Mesenchymal stem cell (in vitro differentiated cells and primary cell): ENCODE measurements around the gene OGFOD2.
A peak's percentile ranks its signal among the peaks of the same experiment; 100 is the strongest.

Experiments
- DNase-seq: peaks from one replicate; pipeline ENCODE4 v3.0.0-alpha.2; 2013
- H2AFZ ChIP-seq: one replicate; pipeline ENCODE4 v1.6.1; 2013; ENCODE audit warnings: low read depth, mild to moderate bottlenecking, control low read depth, inconsistent platforms, low read length, moderate library complexity
- H2AK5ac ChIP-seq: 2 replicates; pipeline ENCODE4 v1.6.1; 2013; ENCODE audit warnings: low read length, moderate library complexity, mild to moderate bottlenecking, inconsistent platforms; ENCODE audit not compliant: severe bottlenecking
- H2BK120ac ChIP-seq: one replicate; pipeline ENCODE4 v1.6.1; 2013; ENCODE audit warnings: low read depth, mild to moderate bottlenecking, inconsistent platforms, low read length, moderate library complexity
- H2BK12ac ChIP-seq, 2 experiments: one replicate each; pipeline ENCODE4 v1.6.1; 2013; ENCODE audit warnings: inconsistent platforms in 2 of 2, low read length in 2 of 2, mild to moderate bottlenecking in 2 of 2, moderate library complexity in 2 of 2, control low read depth in 1 of 2
- H2BK15ac ChIP-seq: one replicate; pipeline ENCODE4 v1.6.1; 2013; ENCODE audit warnings: mild to moderate bottlenecking, low read depth, inconsistent platforms; ENCODE audit not compliant: poor library complexity, severe bottlenecking
- H2BK5ac ChIP-seq: 2 replicates; pipeline ENCODE4 v1.6.1; 2013; ENCODE audit warnings: low read depth, mild to moderate bottlenecking, low read length, control low read depth, inconsistent platforms; ENCODE audit not compliant: poor library complexity, severe bottlenecking
- H3K14ac ChIP-seq, 2 experiments: one replicate each; pipeline ENCODE4 v1.6.1; 2013; ENCODE audit warnings: inconsistent platforms in 2 of 2, low read length in 2 of 2, control low read depth in 1 of 2, mild to moderate bottlenecking in 1 of 2, moderate library complexity in 1 of 2
- H3K18ac ChIP-seq, 2 experiments: one replicate each; pipeline ENCODE4 v1.6.1; 2013; ENCODE audit warnings: inconsistent platforms in 2 of 2, low read length in 2 of 2, control low read depth in 1 of 2, low read depth in 1 of 2, mild to moderate bottlenecking in 1 of 2
- H3K23ac ChIP-seq, 2 experiments: one replicate each; pipeline ENCODE4 v1.6.1; 2013; ENCODE audit warnings: inconsistent platforms in 2 of 2, low read length in 2 of 2, mild to moderate bottlenecking in 2 of 2, moderate library complexity in 2 of 2, control low read depth in 1 of 2
- H3K27ac ChIP-seq: 2 replicates; pipeline ENCODE4 v1.5.1; 2013; ENCODE audit warnings: mild to moderate bottlenecking, moderate library complexity, low read length, control low read depth, inconsistent platforms; ENCODE audit not compliant: poor library complexity, severe bottlenecking
- H3K27me3 ChIP-seq, 2 experiments: 2 replicates each; pipeline versions ENCODE4 v1.6.1 to v1.7.0; 2013; ENCODE audit warnings: low read length in 2 of 2, mild to moderate bottlenecking in 2 of 2, moderate library complexity in 2 of 2, control low read depth in 1 of 2, inconsistent platforms in 1 of 2; ENCODE audit not compliant: control insufficient read depth in 1 of 2, insufficient read depth in 1 of 2
- H3K36me3 ChIP-seq, 2 experiments: 2 replicates each; pipeline versions ENCODE4 v1.6.1 to v1.7.0; 2013; ENCODE audit warnings: low read length in 2 of 2, control low read depth in 1 of 2, inconsistent platforms in 1 of 2, low read depth in 1 of 2, mild to moderate bottlenecking in 1 of 2; ENCODE audit not compliant: insufficient read depth in 2 of 2, control insufficient read depth in 1 of 2
- H3K4ac ChIP-seq, 2 experiments: one replicate each; pipeline ENCODE4 v1.6.1; 2013; ENCODE audit warnings: inconsistent platforms in 2 of 2, low read length in 2 of 2, mild to moderate bottlenecking in 2 of 2, moderate library complexity in 2 of 2, control low read depth in 1 of 2, low read depth in 1 of 2
- H3K4me1 ChIP-seq: 2 replicates; pipeline ENCODE4 v1.6.1; 2013; ENCODE audit warnings: low read depth, low read length, control low read depth; ENCODE audit not compliant: control insufficient read depth, insufficient read depth
- H3K4me2 ChIP-seq: 2 replicates; pipeline ENCODE4 v1.6.1; 2013; ENCODE audit warnings: low read length, mild to moderate bottlenecking, inconsistent platforms; ENCODE audit not compliant: poor library complexity, severe bottlenecking
- H3K4me3 ChIP-seq, 2 experiments: 2 replicates each; pipeline versions ENCODE4 v1.5.1 to v1.7.0; 2013; ENCODE audit warnings: low read length in 2 of 2, mild to moderate bottlenecking in 2 of 2, control low read depth in 1 of 2, low read depth in 1 of 2; ENCODE audit not compliant: insufficient read depth in 1 of 2
- H3K79me1 ChIP-seq: replicated peaks from 2 replicates; pipeline ENCODE4 v1.6.1; 2013; ENCODE audit warnings: mild to moderate bottlenecking, control low read depth, low read length, inconsistent platforms; ENCODE audit not compliant: poor library complexity, severe bottlenecking
- H3K9ac ChIP-seq: 2 replicates; pipeline ENCODE4 v1.7.0; 2013; ENCODE audit warnings: mild to moderate bottlenecking, low read length, moderate library complexity
- H3K9me3 ChIP-seq: 2 replicates; pipeline ENCODE4 v1.7.0; 2013; ENCODE audit warnings: mild to moderate bottlenecking, low read length; ENCODE audit not compliant: control insufficient read depth
- H4K8ac ChIP-seq: one replicate; pipeline ENCODE4 v1.6.1; 2013; ENCODE audit warnings: inconsistent platforms, mild to moderate bottlenecking, low read length, moderate library complexity
- H4K91ac ChIP-seq: one replicate; pipeline ENCODE4 v1.6.1; 2013; ENCODE audit warnings: mild to moderate bottlenecking, low read length, inconsistent platforms
- WGBS: methylation state at CpG from one replicate; pipeline ENCODE4 v1.1.7; 2013; ENCODE audit warnings: mixed read lengths; 5-methylcytosine and 5-hydroxymethylcytosine counted together

The OGFOD2 gene

GRCh38 chr12:122980183-122981035, 5.4 kb downstream of the OGFOD2 start, which contains the start of gene ARL6IP4:
ARL6IP4 (plus strand) TSS chr12:122980681; CDS start chr12:122981140, 459 bp downstream.
- Histone ChIP-seq H4K91ac (peak within 1 kb of the TSS; percentile 96), H3K36me3 (peaks cover 27 to 60% of the 10 kb centered on the region in 2 experiments), H3K4me3 (peak within 1 kb of the TSS; percentile 84 to 98), H3K4me1 (peaks cover 71% of the 10 kb centered on the region), H3K9me3 (no peaks in the 10 kb centered on the region), H2AK5ac (peak within 1 kb of the TSS; percentile 72), H4K8ac (peak within 1 kb of the TSS; percentile 98), H3K18ac (peak within 1 kb of the TSS; percentile 95 to 97), H3K27me3 (no peaks in the 10 kb centered on the region), H3K4me2 (peak within 1 kb of the TSS; percentile 81), H3K23ac (peak within 1 kb of the TSS in 1 of 2 experiments; percentile 48), H2BK15ac (peak within 1 kb of the TSS; percentile 96), H3K14ac (peak within 1 kb of the TSS; percentile 69 to 97), H2AFZ (peak within 1 kb of the TSS; percentile 83), H2BK120ac (peak within 1 kb of the TSS; percentile 94), H3K4ac (peak within 1 kb of the TSS; percentile 84 to 98), H3K9ac (peak within 1 kb of the TSS; percentile 92), H2BK5ac (no peak within 1 kb of the TSS), H3K27ac (peak within 1 kb of the TSS; percentile 65), H2BK12ac (peak within 1 kb of the TSS; percentile 9 to 68), H3K79me1 (peaks cover 40% of the 10 kb centered on the region)
- WGBS: under 1% methylated on average over 66 of the region's 96 CpGs
- DNase-seq: peak; percentile 70

- peak overlapping the region; percentile 79 for H4K8ac ChIP-seq
- no peak overlapping the region for H2BK5ac ChIP-seq
- peak overlapping the region; percentile 92 for H3K9ac ChIP-seq
- peak overlapping the region; percentile 84 to 98 for H3K4me3 ChIP-seq
- DNase-seq: peak; percentile 64
- H3K4ac ChIP-seq: peak overlapping the region; percentile 17 to 91
- H4K91ac ChIP-seq: peak overlapping the region; percentile 34
- no peaks in the 10 kb centered on the region for H3K9me3 ChIP-seq
- H2AFZ ChIP-seq: peak overlapping the region; percentile 44
- H3K18ac ChIP-seq: peak overlapping the region; percentile 63 to 88
- H3K4me1 ChIP-seq: peaks cover 66% of the 10 kb centered on the region
- H2AK5ac ChIP-seq: no peak overlapping the region
- peak overlapping the region; percentile 69 to 84 for H3K14ac ChIP-seq
- 2% methylated on average over 40 of the region's 40 CpGs for WGBS
- H3K27me3 ChIP-seq: no peaks in the 10 kb centered on the region
- H3K79me1 ChIP-seq: peaks cover 40% of the 10 kb centered on the region
- H2BK120ac ChIP-seq: peak overlapping the region; percentile 94
- peaks cover 28 to 66% of the 10 kb centered on the region in 2 experiments for H3K36me3 ChIP-seq
- H2BK12ac ChIP-seq: peak overlapping the region in 1 of 2 experiments; percentile 68
- peak overlapping the region; percentile 65 for H3K27ac ChIP-seq
- H3K4me2 ChIP-seq: peak overlapping the region; percentile 81
- peak overlapping the region; percentile 45 for H2BK15ac ChIP-seq
- no peak overlapping the region for H3K23ac ChIP-seq
These were observed 6.0 kb downstream of the OGFOD2 start for GRCh38 chr12:122981036-122981471.

- Histone ChIP-seq H2BK120ac (no peak overlapping the region), H3K18ac (peak overlapping the region in 1 of 2 experiments; percentile 88), H3K27ac (no peak overlapping the region), H2AFZ (no peak overlapping the region), H3K27me3 (no peaks in the 10 kb centered on the region), H4K91ac (no peak overlapping the region), H3K4me2 (peak overlapping the region; percentile 81), H2BK12ac (no peak overlapping the region), H2BK5ac (no peak overlapping the region), H3K9ac (peak overlapping the region; percentile 92), H2BK15ac (no peak overlapping the region), H3K4ac (no peak overlapping the region), H3K9me3 (no peaks in the 10 kb centered on the region), H3K36me3 (peaks cover 29 to 69% of the 10 kb centered on the region in 2 experiments), H4K8ac (no peak overlapping the region), H3K79me1 (peaks cover 33% of the 10 kb centered on the region), H3K14ac (peak overlapping the region in 1 of 2 experiments; percentile 12), H3K23ac (peak overlapping the region in 1 of 2 experiments; percentile 81), H3K4me3 (peak overlapping the region; percentile 84 to 98), H2AK5ac (no peak overlapping the region), H3K4me1 (peaks cover 58% of the 10 kb centered on the region)
- DNase-seq: no peak
- WGBS: 91% methylated on average over 22 of the region's 25 CpGs
These were observed 6.8 kb downstream of the OGFOD2 start for GRCh38 chr12:122981587-122982476.
